ENCODE measurements around the gene RBM14. TPM values are rescaled to one million over a fixed set of nuclear protein-coding genes. Genes with fewer than 3 reads are reported as not detected.
A peak's percentile ranks its signal among the peaks of the same experiment; 100 is the strongest.

Gene RBM14
- total and polyA plus RNA-seq, 9 of the 15 experiments (the other 6 are each of a cell fraction or from before 2014, with no cell fraction given): 5.5 to 131 (median 42.6) TPM

DNA sequence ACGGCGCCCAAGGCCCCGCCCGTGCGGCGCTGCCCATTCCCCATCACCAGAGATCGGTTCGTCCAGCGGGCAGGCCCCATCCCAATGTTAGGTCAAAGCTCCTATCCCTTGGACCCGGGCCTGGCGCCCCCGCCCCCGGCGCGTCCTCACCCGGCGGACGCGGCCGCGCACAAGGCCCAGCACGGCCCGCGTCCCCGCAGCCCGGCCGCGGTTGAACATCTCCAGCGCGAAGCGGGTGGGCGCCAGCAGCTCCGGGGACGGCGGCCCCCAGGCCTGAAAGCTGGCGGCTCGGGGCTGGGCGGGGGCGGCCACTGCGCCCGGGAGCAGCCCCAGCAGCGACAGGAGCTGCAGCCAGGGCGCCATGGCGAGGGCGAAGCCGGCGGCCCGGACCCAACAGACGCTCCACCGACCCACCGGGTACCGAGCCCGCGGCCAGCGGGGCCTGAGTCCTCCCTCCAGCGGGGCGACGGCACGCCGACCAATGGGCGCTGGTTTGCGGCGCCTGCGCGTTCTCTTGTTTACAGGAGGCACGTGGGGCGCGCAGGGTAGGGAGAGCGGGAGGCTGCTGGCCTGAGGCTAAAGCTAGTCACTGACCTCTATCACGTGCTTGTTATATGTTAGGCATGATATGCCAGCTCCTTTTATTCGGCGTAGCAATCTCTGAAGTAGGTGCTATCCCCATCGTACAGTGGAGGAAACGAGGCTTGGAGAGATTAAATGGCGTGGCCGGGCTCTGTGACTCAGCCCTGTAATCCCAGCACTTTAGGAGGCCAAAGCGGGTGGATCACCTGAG lies 48.1 kb upstream of the RBM14 start, which contains the start of gene CTSF (continued):
- no peak for TF ChIP-seq SRF (CRISPR knock-in tag; IDR thresholded peaks at IDR 0.05)
- TF ChIP-seq ZNF766 (CRISPR knock-in tag; conservative IDR thresholded peaks at IDR 0.05): 0 out of 2 replicates have a peak, but pooled peaks have one; percentile 12
- TF ChIP-seq FOXK1 (CRISPR knock-in tag; IDR thresholded peaks at IDR 0.05; ENCODE audit: borderline replicate concordance): peak; percentile 98
- TF ChIP-seq MEF2D (tag; conservative IDR thresholded peaks at IDR 0.05; ENCODE audit: low read depth): no peak
- TF ChIP-seq ZNF282 (CRISPR knock-in tag; IDR thresholded peaks at IDR 0.05): no peak
- TF ChIP-seq, protein P1, sequence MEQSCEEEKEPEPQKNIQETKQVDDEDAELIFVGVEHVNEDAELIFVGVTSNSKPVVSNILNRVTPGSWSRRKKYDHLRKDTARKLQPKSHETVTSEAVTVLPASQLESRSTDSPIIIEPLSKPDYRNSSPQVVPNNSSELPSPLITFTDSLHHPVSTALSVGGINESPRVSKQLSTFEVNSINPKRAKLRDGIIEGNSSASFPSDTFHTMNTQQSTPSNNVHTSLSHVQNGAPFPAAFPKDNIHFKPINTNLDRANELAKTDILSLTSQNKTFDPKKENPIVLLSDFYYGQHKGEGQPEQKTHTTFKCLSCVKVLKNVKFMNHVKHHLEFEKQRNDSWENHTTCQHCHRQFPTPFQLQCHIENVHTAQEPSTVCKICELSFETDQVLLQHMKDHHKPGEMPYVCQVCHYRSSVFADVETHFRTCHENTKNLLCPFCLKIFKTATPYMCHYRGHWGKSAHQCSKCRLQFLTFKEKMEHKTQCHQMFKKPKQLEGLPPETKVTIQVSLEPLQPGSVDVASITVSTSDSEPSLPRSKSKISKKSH (CRISPR knock-in tag; IDR thresholded peaks at IDR 0.05): no peak
- no peak for TF ChIP-seq GATA2 (CRISPR knock-in tag; IDR thresholded peaks at IDR 0.05)
- TF ChIP-seq GABPB1 (CRISPR knock-in tag; IDR thresholded peaks at IDR 0.05): peak; percentile 63; the same call in 1 of the 2 replicates
- no peak for TF ChIP-seq NR1H2 (CRISPR knock-in tag; IDR thresholded peaks at IDR 0.05)
- TF ChIP-seq, protein P2, sequence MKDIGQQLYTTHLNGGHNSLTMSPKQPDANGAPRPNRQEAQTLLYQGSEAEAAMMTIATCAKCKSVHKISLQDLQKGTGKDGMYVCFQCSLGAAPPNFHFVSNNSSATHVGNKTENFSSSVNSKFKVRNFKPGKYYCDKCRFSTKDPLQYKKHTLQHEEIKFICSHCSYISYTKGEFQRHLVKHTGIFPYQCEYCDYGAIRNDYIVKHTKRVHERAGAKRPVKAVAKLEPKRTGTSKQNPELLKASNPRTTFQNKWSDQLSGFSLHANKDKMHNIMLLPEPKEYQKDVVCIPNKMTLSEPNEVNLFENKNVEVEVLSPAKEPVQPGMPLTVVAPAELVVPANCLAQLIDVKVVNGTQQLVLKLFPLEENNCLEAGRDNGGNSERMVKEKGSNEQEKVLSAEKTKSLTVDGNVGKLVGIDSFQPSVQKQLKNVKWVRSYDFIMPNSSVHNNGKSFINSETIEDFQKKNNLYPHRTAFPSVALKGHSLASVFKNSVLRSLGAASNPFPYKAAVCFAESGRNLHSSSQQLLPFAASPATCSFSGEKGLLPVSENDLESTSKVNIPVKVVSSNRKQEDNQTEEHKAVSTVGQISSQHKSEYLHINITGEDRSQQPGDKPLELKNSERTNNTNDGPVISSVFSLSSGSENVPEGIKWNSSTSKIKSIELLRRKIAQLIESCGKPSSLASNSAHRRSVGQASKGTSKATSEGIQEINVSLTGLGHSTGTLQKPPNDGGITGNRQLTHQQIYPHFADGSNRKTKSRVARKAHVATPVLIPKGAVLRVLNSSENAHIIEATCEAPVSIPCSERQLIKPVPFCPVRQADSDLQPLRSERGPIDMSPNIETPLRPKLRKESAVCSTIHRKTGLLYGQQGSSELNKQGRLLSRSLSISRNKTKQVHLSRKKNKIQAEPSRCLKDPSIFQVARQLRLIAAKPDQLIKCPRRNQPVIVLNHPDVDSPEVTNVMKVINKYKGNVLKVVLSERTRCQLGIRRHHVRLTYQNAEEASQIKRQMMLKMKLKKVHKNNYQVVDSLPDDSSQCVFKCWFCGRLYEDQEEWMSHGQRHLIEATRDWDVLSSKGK (CRISPR knock-in tag; IDR thresholded peaks at IDR 0.05): no peak
- no peak for TF ChIP-seq MTF1 (CRISPR knock-in tag; IDR thresholded peaks at IDR 0.05; ENCODE audit: borderline replicate concordance)
- TF ChIP-seq POLR3G (IDR thresholded peaks at IDR 0.05; ENCODE audit: extremely low read depth, insufficient read length, insufficient replicate concordance): no peak
- no peak for TF ChIP-seq XRCC4 (IDR thresholded peaks at IDR 0.05; ENCODE audit: extremely low read depth, insufficient read depth, insufficient read length)
- TF ChIP-seq, protein P3, sequence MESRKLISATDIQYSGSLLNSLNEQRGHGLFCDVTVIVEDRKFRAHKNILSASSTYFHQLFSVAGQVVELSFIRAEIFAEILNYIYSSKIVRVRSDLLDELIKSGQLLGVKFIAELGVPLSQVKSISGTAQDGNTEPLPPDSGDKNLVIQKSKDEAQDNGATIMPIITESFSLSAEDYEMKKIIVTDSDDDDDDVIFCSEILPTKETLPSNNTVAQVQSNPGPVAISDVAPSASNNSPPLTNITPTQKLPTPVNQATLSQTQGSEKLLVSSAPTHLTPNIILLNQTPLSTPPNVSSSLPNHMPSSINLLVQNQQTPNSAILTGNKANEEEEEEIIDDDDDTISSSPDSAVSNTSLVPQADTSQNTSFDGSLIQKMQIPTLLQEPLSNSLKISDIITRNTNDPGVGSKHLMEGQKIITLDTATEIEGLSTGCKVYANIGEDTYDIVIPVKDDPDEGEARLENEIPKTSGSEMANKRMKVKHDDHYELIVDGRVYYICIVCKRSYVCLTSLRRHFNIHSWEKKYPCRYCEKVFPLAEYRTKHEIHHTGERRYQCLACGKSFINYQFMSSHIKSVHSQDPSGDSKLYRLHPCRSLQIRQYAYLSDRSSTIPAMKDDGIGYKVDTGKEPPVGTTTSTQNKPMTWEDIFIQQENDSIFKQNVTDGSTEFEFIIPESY (CRISPR knock-in tag; IDR thresholded peaks at IDR 0.05): no peak; the same call in 1 of the 2 replicates
- no peak for TF ChIP-seq GABPB2 (CRISPR knock-in tag; conservative IDR thresholded peaks at IDR 0.05)
- TF ChIP-seq XRCC5 (IDR thresholded peaks at IDR 0.05; ENCODE audit: low read depth, low read length): no peak
- no peak for TF ChIP-seq RBM15 (IDR thresholded peaks at IDR 0.05; ENCODE audit: insufficient read depth, low read length)

Data from K562 (cell line).